CD4-positive, alpha-beta memory T cell (primary cell): ENCODE data around the gene ARHGAP27. TPM values are rescaled to one million over a fixed set of nuclear protein-coding genes. Genes with fewer than 3 reads are reported as not detected.
A peak's percentile ranks its signal among the peaks of the same experiment; 100 is the strongest.

ENCODE experiments used
- CTCF ChIA-PET: fragments of 350-600 bp; sonication (Branson Sonifier 250); formaldehyde crosslinking; loops from one replicate; lab custom pipeline; 2021; ENCODE audit warnings: inconsistent platforms; ENCODE audit not compliant: partially characterized antibody; lab: Charles Lee
- POLR2A ChIA-PET: fragments of 350-600 bp; sonication (Branson Sonifier 250); formaldehyde crosslinking; loops from one replicate; lab custom pipeline; 2021; ENCODE audit not compliant: partially characterized antibody; lab: Charles Lee
- DNase-seq, 5 donors: peaks; one replicate each; pipeline versions ENCODE4 v3.0.0 to v3.0.0-alpha.2; 2020 to 2022; ENCODE audit warnings: mixed read lengths in 1 of 5
- H3K27ac ChIP-seq: one replicate; pipeline ENCODE4 v1.7.0; 2013; ENCODE audit warnings: low read depth, low read length
- H3K27me3 ChIP-seq: 2 replicates; pipeline ENCODE4 v1.7.0; 2013; ENCODE audit warnings: mild to moderate bottlenecking, low read length, moderate library complexity; ENCODE audit not compliant: insufficient read depth
- H3K36me3 ChIP-seq: 2 replicates; pipeline ENCODE4 v1.7.0; 2013; ENCODE audit warnings: mild to moderate bottlenecking, low read length, moderate library complexity; ENCODE audit not compliant: insufficient read depth
- H3K4me1 ChIP-seq: 2 replicates; pipeline ENCODE4 v1.7.0; 2013; ENCODE audit warnings: mild to moderate bottlenecking, low read length, moderate library complexity; ENCODE audit not compliant: insufficient read depth
- H3K4me3 ChIP-seq, 2 donors: one replicate each; pipeline ENCODE4 v1.7.0; 2013; ENCODE audit warnings: low read length in 2 of 2, mild to moderate bottlenecking in 1 of 2
- H3K9me3 ChIP-seq, 2 donors: one replicate each; pipeline ENCODE4 v1.7.0; 2013; ENCODE audit warnings: low read length in 2 of 2, control low read depth in 1 of 2; ENCODE audit not compliant: control insufficient read depth in 1 of 2
- H3K27ac Mint-ChIP-seq, 7 donors: one replicate each; pipeline ENCODE4 v1.8.0; 2020 to 2021; ENCODE audit warnings: mixed read lengths in 7 of 7, mild to moderate bottlenecking in 6 of 7, inconsistent platforms in 3 of 7, moderate library complexity in 3 of 7
- H3K27me3 Mint-ChIP-seq, 2 donors: one replicate each; pipeline ENCODE4 v1.8.0; 2020 to 2021; ENCODE audit warnings: mixed read lengths in 2 of 2
- H3K36me3 Mint-ChIP-seq, 2 donors: one replicate each; pipeline ENCODE4 v1.8.0; 2020 to 2021; ENCODE audit warnings: mixed read lengths in 2 of 2, inconsistent platforms in 1 of 2, mild to moderate bottlenecking in 1 of 2
- H3K4me1 Mint-ChIP-seq, 4 donors: one replicate each; pipeline ENCODE4 v1.8.0; 2020 to 2021; ENCODE audit warnings: mixed read lengths in 4 of 4, mild to moderate bottlenecking in 1 of 4
- H3K4me3 Mint-ChIP-seq, 8 donors: one replicate each; pipeline ENCODE4 v1.8.0; 2020 to 2021; ENCODE audit warnings: mixed read lengths in 8 of 8, mild to moderate bottlenecking in 7 of 8, moderate library complexity in 6 of 8, inconsistent platforms in 3 of 8
- H3K9me3 Mint-ChIP-seq, 8 donors: one replicate each; pipeline ENCODE4 v1.8.0; 2020 to 2021; ENCODE audit warnings: mixed read lengths in 8 of 8, mild to moderate bottlenecking in 5 of 8, inconsistent platforms in 3 of 8, moderate library complexity in 1 of 8
- intact Hi-C: fragments of 100-400 bp; cut with micrococcal nuclease; formaldehyde crosslinking; loops from one replicate; pipeline ENCODE4 v1.15.1; 2023
- polyA plus RNA-seq, 2 donors: library from polyadenylated mRNA; unstranded; fragments of 300-500 nt; fragmentation: Illumina TruSeq; gene quantifications; one replicate each; pipeline ENCODE4 v1.2.3, GENCODE V29; 2021
- total RNA-seq, 2 experiments: library from RNA; stranded (reverse); gene quantifications; one replicate each; pipeline ENCODE4 v1.2.3, GENCODE V29; 2021

ARHGAP27 gene
- total and polyA plus RNA-seq, 4 experiments from 2014 or later = 23.0 to 113 (median 69.4) TPM

DNA sequence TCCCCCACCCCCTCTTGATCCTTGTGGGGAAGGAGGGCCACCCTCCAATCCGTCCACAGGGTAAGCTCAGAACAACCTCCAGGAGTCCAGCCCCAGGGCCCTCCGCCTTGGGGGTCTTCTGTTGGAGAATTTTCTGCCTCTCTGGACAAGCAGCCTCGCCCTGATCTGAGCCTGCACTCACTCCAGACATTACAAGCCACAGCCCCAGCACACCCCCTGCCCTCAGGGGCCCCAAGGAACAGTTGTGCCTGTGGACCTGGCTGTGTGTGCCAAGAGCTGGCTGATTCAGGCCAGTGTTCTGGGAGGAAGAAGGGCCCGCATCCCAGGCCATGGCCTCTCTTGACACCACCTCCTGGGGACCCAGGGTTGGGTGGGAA lies 477 bp upstream of the ARHGAP27 start:
- intact Hi-C loops = no loop called here
- POLR2A ChIA-PET = no interaction called here
- Mint-ChIP-seq H3K9me3 (no peaks in the 10 kb centered on the region), H3K4me1 (peaks cover 7 to 25% (median 19%) of the 10 kb centered on the region in 4 donors), H3K27ac (peak overlapping the region in 4 of 7 donors; percentile 46 to 84 (median 72)), H3K36me3 (peaks cover 0 to 12% of the 10 kb centered on the region in 2 donors), H3K27me3 (no peaks in the 10 kb centered on the region), H3K4me3 (peak overlapping the region in 7 of 8 donors; percentile 35 to 81 (median 68))
- Histone ChIP-seq H3K27ac (no peak overlapping the region), H3K27me3 (no peaks in the 10 kb centered on the region), H3K36me3 (no peaks in the 10 kb centered on the region), H3K4me3 (no peak overlapping the region), H3K9me3 (no peaks in the 10 kb centered on the region), H3K4me1 (peaks cover 15% of the 10 kb centered on the region)
- no peak for DNase-seq
- CTCF ChIA-PET = no interaction called here

DNA sequence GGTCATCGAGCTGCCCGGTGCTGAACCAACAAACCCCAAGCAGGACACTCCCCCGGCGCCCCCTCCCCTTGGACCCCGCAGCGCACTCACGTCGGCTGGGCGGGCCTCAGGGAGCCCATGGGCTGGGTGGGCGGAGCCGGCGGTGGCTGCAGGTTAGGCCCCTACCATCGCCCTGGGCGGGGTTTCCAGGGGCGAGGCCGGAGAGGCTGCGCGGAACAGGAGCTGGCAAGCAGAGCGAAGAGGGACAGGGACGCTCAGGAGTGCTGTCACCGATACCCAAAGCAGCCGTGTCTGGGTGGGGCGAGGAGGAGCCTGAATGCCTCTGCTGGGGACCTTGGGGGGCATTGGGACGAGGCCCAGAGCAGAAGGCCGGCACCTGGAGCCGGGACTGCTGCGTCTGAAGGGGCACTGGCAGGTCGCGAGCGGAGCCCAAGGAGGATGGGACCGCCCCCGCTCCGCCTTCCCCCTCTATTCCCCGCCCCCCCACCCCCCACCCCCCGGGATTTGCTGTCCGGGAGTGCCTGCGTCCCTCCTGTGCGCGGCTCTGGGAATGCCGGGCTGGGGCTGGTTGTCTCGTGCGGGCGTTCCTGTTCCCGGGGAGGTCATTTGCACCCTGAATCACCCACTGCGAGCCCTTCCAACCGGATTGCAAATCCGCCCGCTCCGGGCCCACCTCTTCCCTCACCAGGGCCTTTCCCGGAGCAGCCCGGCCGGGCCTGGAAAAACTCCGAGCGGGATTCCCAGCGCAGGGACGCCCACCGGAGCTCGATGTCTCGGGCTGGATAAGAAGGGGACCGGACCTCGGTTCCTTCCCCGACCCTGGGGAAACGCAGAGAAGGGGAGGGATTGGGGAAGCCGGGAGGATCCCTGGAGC lies 902 bp downstream of the ARHGAP27 start:
- intact Hi-C loops = no loop called here
- peak; percentile 54 to 83 (median 57) for DNase-seq
- Mint-ChIP-seq H3K9me3 (no peaks in the 10 kb centered on the region), H3K27me3 (no peaks in the 10 kb centered on the region), H3K4me1 (peaks cover 9 to 29% (median 23%) of the 10 kb centered on the region in 4 donors), H3K36me3 (peaks cover 0 to 7% of the 10 kb centered on the region in 2 donors), H3K27ac (peak overlapping the region in 5 of 7 donors; percentile 51 to 84 (median 66)), H3K4me3 (peak overlapping the region; percentile 81 to 88 (median 86))
- Histone ChIP-seq H3K4me1 (peaks cover 19% of the 10 kb centered on the region), H3K27me3 (no peaks in the 10 kb centered on the region), H3K9me3 (no peaks in the 10 kb centered on the region), H3K36me3 (no peaks in the 10 kb centered on the region), H3K27ac (peak overlapping the region; percentile 14), H3K4me3 (peak overlapping the region; percentile 17 to 58)
- POLR2A ChIA-PET = interaction anchor here (1.0 to 1.7 kb wide), 3 partner anchors 10 to 115 kb away, joined by 3 to 5 read pairs (median 4); partner anchors contain the start of gene MAP3K14
- CTCF ChIA-PET = interaction anchor here (0.5 kb wide), 1 partner anchor 230 kb away, joined by 3 read pairs; no protein-coding TSS in a partner anchor

DNA sequence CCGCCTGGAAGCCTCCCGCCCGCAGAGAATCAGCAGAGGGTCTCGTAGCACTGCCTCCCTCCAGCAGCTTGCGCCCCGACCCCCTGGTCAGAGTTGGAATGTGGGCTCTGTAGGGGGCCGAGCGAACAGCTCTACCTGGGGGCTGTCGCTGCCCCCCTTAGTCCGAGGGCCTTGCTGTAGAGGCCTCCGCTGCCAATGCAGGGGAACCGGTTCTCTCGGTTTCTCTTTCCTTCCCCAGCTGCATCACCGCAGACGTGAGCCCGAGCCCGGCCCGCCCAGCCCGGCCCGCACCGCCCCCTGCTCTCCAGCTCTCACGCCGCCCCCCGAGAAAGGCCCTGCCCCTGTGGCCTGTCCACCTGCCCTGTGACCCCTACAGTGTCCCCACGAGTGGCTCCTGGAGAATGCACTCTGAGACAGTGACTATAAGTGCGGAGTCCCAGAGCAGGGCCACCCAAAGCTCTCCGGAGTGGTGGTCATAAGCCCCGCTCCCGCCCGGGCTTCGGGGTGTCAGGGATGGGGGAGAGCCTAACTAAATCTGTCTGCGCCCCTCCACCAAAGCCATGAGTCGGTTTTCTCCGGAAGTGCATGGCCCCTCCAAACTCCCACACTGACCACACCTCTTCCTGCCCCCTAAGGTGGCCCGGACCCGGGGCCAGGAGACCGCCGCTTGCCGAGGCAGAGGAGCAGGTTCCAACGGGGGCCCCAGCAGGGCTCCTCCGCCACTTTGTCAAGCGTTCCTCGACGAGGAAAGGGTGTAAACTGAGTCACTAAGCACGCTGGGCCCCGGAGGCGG lies 1.7 kb downstream of the ARHGAP27 start:
- Histone ChIP-seq H3K4me1 (peaks cover 19% of the 10 kb centered on the region), H3K27me3 (no peaks in the 10 kb centered on the region), H3K27ac (peak overlapping the region; percentile 14), H3K4me3 (peak overlapping the region; percentile 17 to 58), H3K9me3 (no peaks in the 10 kb centered on the region), H3K36me3 (no peaks in the 10 kb centered on the region)
- Mint-ChIP-seq H3K27me3 (no peaks in the 10 kb centered on the region), H3K4me1 (peaks cover 9 to 29% (median 23%) of the 10 kb centered on the region in 4 donors), H3K27ac (peak overlapping the region in 4 of 7 donors; percentile 57 to 78 (median 64)), H3K4me3 (peak overlapping the region; percentile 81 to 88 (median 86)), H3K9me3 (no peaks in the 10 kb centered on the region), H3K36me3 (peaks cover 0 to 3% of the 10 kb centered on the region in 2 donors)
- peak in 2 of 5 donors; percentile 24 to 51 for DNase-seq
- POLR2A ChIA-PET = interaction anchor here (0.6 to 1.7 kb wide), 3 partner anchors 21 to 213 kb away, joined by 4 to 5 read pairs (median 4); partner anchors contain the start of gene MAP3K14
- CTCF ChIA-PET = interaction anchor here (0.5 kb wide), 1 partner anchor 229 kb away, joined by 3 read pairs; no protein-coding TSS in a partner anchor
- intact Hi-C loops = no loop called here

DNA sequence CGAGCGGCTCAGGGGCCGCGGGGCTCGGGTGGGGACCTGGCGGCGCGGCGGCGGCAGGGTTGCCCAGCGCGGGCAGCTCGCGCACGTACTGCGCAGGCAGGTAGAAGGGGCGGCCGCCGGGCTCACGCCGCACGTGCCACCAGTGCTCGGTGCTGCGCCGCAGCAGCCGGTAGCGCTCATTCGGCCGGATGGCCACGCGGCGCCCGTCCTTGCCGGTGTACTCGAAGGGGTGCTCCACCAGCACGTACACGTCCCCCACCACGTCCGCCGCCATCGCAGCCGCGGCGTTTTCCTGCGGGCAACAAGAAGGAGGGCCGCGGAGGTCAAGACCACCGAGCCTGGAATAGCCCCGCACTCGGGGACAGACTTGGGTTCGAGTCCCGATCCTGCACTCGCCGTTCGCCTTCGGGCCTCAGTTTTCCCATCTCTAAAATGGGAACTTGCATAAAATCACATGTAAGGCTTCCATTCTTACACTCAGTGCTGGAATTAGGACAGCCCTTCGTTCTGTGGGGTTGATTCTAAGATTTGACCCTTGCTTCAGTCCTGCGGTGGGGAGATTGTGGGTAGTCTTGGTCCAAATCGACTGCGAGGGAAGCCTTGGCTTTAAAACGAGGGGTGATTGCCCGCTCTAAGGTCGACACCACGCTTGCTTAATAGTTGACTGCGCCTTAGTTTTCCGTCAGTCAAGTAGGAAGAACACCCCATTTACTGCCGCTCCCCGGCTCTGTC lies 2.5 kb downstream of the ARHGAP27 start:
- ChIA-PET POLR2A (interaction anchor here (0.6 to 1.2 kb wide), 2 partner anchors 21 to 212 kb away, joined by 4 read pairs; no protein-coding TSS in a partner anchor), CTCF (no interaction called here)
- H3K4me3 ChIP-seq = no peak overlapping the region

DNA sequence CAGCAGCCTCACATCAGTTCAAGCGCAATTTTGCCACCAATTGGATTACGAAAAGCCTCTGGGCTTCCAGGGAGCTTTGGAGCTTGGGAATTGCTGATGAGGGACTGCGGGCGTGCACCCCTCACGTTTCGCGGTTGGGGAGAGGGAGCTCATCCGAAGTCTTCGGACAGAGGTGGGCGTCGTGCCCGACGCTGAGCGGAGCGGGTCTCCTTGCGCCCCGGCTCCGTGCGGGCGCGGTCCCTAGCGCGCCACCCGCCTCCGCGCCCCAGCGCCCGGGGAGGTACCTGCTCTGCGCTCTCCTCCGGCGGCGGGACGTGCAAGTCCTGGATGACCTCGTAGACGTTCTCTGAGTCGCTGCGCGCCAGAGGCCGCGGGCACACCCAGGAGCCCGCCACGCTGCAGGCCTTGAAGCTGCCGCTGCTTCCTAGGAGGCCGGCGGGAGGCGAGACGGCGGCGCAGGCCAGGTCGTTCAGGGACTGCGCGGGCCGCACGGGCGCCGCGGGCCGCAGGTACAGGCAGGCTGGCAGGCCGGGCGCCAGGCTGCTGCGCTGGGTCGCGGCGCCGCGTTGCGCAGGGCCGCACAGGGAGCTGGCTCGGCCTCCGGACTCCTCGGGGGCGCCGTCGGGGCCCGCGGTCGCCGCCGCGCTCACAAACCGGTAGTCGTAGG lies 3.2 kb downstream of the ARHGAP27 start:
- H3K36me3 ChIP-seq = no peaks in the 10 kb centered on the region
- Mint-ChIP-seq H3K27me3 (no peaks in the 10 kb centered on the region), H3K9me3 (no peaks in the 10 kb centered on the region), H3K4me1 (peaks cover 9 to 29% (median 23%) of the 10 kb centered on the region in 4 donors), H3K27ac (peak overlapping the region in 1 of 7 donors; percentile 77), H3K36me3 (no peaks in the 10 kb centered on the region), H3K4me3 (peak overlapping the region in 5 of 8 donors; percentile 35 to 86 (median 63))
- CTCF ChIA-PET = interaction anchor here (0.9 to 1.6 kb wide), 2 partner anchors 11 to 34 kb away, joined by 4 to 6 read pairs; no protein-coding TSS in a partner anchor
- no peak overlapping the region for H3K27ac ChIP-seq
- intact Hi-C loops = loop anchor here (2.0 kb wide), 1 partner anchor 19 kb away; no protein-coding TSS in a partner anchor
- POLR2A ChIA-PET = interaction anchor here (1.0 kb wide), 1 partner anchor 21 kb away, joined by 3 read pairs; no protein-coding TSS in a partner anchor
- H3K9me3 ChIP-seq = no peaks in the 10 kb centered on the region
- H3K4me1 ChIP-seq = peaks cover 19% of the 10 kb centered on the region
- no peak overlapping the region for H3K4me3 ChIP-seq
- H3K27me3 ChIP-seq = no peaks in the 10 kb centered on the region
- no peak for DNase-seq

More for the DNA sequence above, 2.5 kb downstream of the ARHGAP27 start:
- H3K4me3 Mint-ChIP-seq = peak overlapping the region in 7 of 8 donors; percentile 49 to 86 (median 85)
- Histone ChIP-seq H3K27ac (no peak overlapping the region), H3K27me3 (no peaks in the 10 kb centered on the region), H3K9me3 (no peaks in the 10 kb centered on the region), H3K4me1 (peaks cover 19% of the 10 kb centered on the region), H3K36me3 (no peaks in the 10 kb centered on the region)
- H3K27me3 Mint-ChIP-seq = no peaks in the 10 kb centered on the region
- DNase-seq = no peak
- intact Hi-C loops = no loop called here
- H3K27ac Mint-ChIP-seq = peak overlapping the region in 1 of 7 donors; percentile 78
- H3K36me3 Mint-ChIP-seq = no peaks in the 10 kb centered on the region
- H3K9me3 Mint-ChIP-seq = no peaks in the 10 kb centered on the region
- H3K4me1 Mint-ChIP-seq = peaks cover 9 to 29% (median 23%) of the 10 kb centered on the region in 4 donors

DNA sequence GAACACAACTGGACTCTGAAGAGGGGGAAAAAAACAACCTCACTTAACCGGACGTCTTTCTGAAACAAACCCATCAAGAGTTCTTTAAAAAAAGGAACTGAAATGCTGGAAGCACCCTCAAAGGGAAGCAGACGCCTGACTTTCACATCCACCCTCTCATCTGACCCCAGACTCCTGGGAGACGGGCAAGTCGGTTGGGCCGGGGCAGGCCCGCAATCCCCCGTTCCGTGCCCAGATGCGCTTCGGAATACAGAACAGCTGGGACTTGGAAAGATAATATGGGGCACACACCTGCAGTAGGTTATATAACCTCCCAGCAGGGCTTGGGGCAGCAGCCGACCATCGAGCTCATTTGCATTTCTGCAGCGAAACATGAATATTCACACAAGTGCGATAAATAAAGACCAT lies 3.7 kb downstream of the ARHGAP27 start:
- no peak overlapping the region for H3K27ac ChIP-seq
- Mint-ChIP-seq H3K4me3 (peak overlapping the region in 7 of 8 donors; percentile 35 to 86 (median 54)), H3K9me3 (no peaks in the 10 kb centered on the region), H3K27ac (peak overlapping the region in 4 of 7 donors; percentile 29 to 91 (median 53)), H3K36me3 (no peaks in the 10 kb centered on the region), H3K27me3 (no peaks in the 10 kb centered on the region), H3K4me1 (peaks cover 9 to 29% (median 23%) of the 10 kb centered on the region in 4 donors)
- intact Hi-C loops = loop anchor here (1.0 to 2.0 kb wide), 2 partner anchors 18 to 34 kb away; no protein-coding TSS in a partner anchor
- POLR2A ChIA-PET = interaction anchor here (1.0 kb wide), 1 partner anchor 20 kb away, joined by 3 read pairs; no protein-coding TSS in a partner anchor
- peaks cover 19% of the 10 kb centered on the region for H3K4me1 ChIP-seq
- CTCF ChIA-PET = interaction anchor here (0.7 to 2.4 kb wide), 4 partner anchors 11 to 34 kb away, joined by 3 to 10 read pairs (median 5); no protein-coding TSS in a partner anchor
- no peaks in the 10 kb centered on the region for H3K36me3 ChIP-seq
- DNase-seq = no peak
- no peaks in the 10 kb centered on the region for H3K27me3 ChIP-seq
- no peaks in the 10 kb centered on the region for H3K9me3 ChIP-seq
- no peak overlapping the region for H3K4me3 ChIP-seq
